ENCODE data around the gene NPHS1.

NPHS1 gene

DNA sequence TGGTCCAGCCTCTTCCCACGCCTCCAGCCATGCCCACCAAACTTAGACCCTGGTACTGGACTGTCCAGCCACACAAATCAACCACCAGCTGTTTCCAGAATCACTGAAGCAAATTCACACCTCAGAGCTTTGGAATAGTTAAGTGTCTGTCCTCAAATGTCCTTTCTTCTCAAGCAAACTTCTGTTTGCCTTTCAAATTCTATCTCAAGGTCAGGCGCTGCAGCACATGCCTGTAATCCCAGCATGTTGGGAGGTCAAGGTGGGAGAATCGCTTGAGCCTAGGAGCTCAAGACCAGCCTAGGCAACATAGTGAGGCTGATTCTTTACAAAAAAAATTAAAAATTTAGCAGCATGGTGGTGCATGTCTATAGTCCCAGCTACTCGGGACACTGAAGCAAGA lies 20.2 kb downstream of the NPHS1 start:
- DNase-seq = no peak
- H3K27me3 ChIP-seq (replicated peaks) = no peaks in the 10 kb centered on the region
- no peaks in the 10 kb centered on the region for H3K36me3 ChIP-seq (replicated peaks)
- in situ Hi-C loops (cut with HindIII; ENCODE audit: low pct_ligation_motif_present, low sequenced_read_pairs) = no loop called here
- no peak overlapping the region for H3K27ac ChIP-seq
- H3K4me3 ChIP-seq (ENCODE audit: low read depth, low read length) = no peak overlapping the region
- no peak for TF ChIP-seq CTCF (IDR thresholded peaks at IDR 0.05; ENCODE audit: low read depth, low read length, missing control alignments)

GRCh38 chr19:35830986-35831385 lies 21.3 kb downstream of the NPHS1 start:
- no peak overlapping the region for H3K4me3 ChIP-seq (ENCODE audit: low read depth, low read length)
- no peaks in the 10 kb centered on the region for H3K36me3 ChIP-seq (replicated peaks)
- in situ Hi-C loops (cut with HindIII; ENCODE audit: low pct_ligation_motif_present, low sequenced_read_pairs) = no loop called here
- DNase-seq = no peak
- H3K27me3 ChIP-seq (replicated peaks) = no peaks in the 10 kb centered on the region
- TF ChIP-seq CTCF (IDR thresholded peaks at IDR 0.05; ENCODE audit: low read depth, low read length, missing control alignments) = no peak
- no peak overlapping the region for H3K27ac ChIP-seq

DNA sequence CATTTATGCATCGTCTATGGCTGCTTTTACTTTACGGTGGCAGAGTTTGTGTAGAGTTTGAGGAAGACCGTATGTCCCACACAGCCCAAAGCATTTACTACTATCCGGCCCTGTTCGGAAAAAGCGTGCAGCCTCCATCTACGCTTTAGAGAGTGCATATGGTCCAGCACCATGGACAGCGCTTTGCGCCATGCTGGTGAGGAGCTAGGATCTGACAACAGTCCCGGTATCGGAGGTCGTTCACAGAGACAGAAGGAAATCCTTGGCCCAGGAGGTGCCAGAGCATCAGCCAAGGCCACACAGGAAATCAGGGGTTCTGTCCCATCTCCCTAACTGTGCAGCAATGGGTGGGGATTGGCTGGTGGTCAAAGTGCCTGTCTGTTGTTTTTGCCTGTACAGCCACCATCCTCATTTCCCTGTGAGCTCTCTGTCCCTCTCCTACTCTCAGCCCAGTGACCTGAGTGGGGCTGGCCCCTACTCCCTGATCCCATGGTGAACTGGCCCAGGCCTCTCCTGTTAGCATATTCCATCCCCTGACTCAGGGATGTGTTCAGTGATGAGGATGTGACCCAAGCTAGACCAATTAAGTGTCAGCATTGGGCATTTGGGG lies 23.5 kb downstream of the NPHS1 start:
- TF ChIP-seq CTCF (IDR thresholded peaks at IDR 0.05; ENCODE audit: low read depth, low read length, missing control alignments) = no peak
- no peak overlapping the region for H3K4me3 ChIP-seq (ENCODE audit: low read depth, low read length)
- H3K27me3 ChIP-seq (replicated peaks) = no peaks in the 10 kb centered on the region
- in situ Hi-C loops (cut with HindIII; ENCODE audit: low pct_ligation_motif_present, low sequenced_read_pairs) = no loop called here
- DNase-seq = peak; percentile 52
- H3K27ac ChIP-seq = no peak overlapping the region
- H3K36me3 ChIP-seq (replicated peaks) = no peaks in the 10 kb centered on the region

DNA sequence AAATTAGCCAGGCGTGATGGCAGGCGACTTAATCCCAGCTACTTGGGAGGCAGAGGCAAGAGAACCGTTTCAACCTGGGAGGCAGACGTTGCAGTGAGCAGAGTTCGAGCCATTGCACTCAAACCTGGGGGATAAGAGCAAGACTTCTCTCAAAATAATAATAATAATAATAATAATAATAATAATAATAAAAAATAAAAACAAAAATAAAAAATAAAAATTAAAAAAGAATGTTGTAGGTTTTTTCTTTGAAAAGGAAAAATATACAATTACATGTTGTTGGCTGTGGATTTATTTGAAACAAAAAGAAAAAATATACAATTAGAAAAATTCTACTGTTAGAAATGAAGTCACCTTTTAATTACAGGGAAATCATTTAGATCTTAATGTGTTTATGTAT lies 28.2 kb downstream of the NPHS1 start:
- TF ChIP-seq CTCF (IDR thresholded peaks at IDR 0.05; ENCODE audit: low read depth, low read length, missing control alignments) = no peak
- Histone ChIP-seq H3K27ac (no peak overlapping the region), H3K36me3 (replicated peaks) (no peaks in the 10 kb centered on the region), H3K4me3 (ENCODE audit: low read depth, low read length) (no peak overlapping the region), H3K27me3 (replicated peaks) (no peaks in the 10 kb centered on the region)
- in situ Hi-C loops (cut with HindIII; ENCODE audit: low pct_ligation_motif_present, low sequenced_read_pairs) = no loop called here
- DNase-seq = no peak

DNA sequence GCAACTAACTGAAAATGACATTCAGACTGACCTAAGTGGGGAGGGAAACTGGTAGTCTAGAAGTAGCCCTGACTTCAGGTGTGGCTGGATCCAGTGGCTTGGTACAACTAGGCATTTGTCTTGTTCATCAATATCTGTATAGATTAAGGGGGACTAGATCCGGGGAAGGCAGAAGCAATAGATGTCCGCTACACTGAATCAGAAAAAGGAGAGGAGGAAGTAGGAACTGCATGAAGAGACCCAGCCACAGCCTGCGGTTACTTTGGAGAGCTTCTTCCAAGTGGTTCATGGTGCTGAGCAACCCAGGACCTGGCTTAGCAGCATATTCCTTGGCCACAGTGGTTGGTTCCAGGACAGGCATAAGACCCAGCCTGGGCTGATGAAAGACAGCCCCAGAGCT lies 29.7 kb downstream of the NPHS1 start:
- in situ Hi-C loops (cut with HindIII; ENCODE audit: low pct_ligation_motif_present, low sequenced_read_pairs) = no loop called here
- H3K4me3 ChIP-seq (ENCODE audit: low read depth, low read length) = no peak overlapping the region
- no peaks in the 10 kb centered on the region for H3K36me3 ChIP-seq (replicated peaks)
- DNase-seq = no peak
- H3K27ac ChIP-seq = no peak overlapping the region
- no peak for TF ChIP-seq CTCF (IDR thresholded peaks at IDR 0.05; ENCODE audit: low read depth, low read length, missing control alignments)
- no peaks in the 10 kb centered on the region for H3K27me3 ChIP-seq (replicated peaks)

DNA sequence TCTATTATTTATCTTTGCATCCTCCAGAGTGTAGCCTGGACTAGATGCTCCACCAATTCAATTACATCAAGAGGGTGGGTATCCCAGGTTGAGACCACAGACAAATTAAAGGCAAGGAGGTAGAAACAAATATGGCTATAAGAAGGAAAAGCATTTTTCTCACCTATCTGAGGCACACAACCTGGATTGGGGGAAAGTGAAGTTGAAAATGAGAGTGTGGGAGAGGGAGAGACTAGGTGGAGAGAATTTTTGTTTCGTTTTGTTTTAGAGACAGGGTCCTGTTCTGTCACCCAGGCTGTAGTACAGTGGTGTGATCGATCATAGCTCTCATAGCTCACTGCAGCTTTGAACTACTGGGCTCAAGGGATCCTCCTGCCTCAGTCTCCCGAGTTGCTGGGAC lies 33.9 kb downstream of the NPHS1 start:
- Histone ChIP-seq H3K27me3 (replicated peaks) (no peaks in the 10 kb centered on the region), H3K27ac (no peak overlapping the region), H3K4me3 (ENCODE audit: low read depth, low read length) (no peak overlapping the region), H3K36me3 (replicated peaks) (no peaks in the 10 kb centered on the region)
- in situ Hi-C loops (cut with HindIII; ENCODE audit: low pct_ligation_motif_present, low sequenced_read_pairs) = no loop called here
- DNase-seq = no peak
- no peak for TF ChIP-seq CTCF (IDR thresholded peaks at IDR 0.05; ENCODE audit: low read depth, low read length, missing control alignments)
